LNCAP (cell line): ENCODE results near the gene ARHGAP15.

Experiments
- TF ChIP-seq, protein P1 (sequence below): fragments of 450-650 bp; IDR thresholded peaks from 2 replicates; pipeline ENCODE4 v1.5.1; 2017; ENCODE audit warnings: mild to moderate bottlenecking

ARHGAP15 gene

DNA sequence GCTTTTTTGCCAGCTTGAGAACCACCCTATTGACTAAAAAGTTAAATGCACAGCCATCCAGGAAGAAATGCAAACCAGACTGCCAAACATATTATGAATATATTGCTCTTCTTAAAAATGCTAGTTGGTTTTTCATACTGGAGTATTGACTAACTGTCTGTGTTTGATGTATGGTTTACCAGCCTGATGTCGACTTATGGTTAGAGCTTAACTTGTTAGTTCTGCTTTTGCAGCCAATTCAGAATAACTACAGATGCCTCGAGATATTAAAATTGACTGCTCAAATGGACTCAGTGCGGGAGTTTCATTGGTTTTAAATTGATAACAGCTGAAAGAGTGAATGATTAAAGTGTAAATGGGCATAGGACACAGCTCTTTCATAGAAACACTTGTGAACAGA is 369.8 kb downstream of the ARHGAP15 start:
- TF ChIP-seq, protein P1, sequence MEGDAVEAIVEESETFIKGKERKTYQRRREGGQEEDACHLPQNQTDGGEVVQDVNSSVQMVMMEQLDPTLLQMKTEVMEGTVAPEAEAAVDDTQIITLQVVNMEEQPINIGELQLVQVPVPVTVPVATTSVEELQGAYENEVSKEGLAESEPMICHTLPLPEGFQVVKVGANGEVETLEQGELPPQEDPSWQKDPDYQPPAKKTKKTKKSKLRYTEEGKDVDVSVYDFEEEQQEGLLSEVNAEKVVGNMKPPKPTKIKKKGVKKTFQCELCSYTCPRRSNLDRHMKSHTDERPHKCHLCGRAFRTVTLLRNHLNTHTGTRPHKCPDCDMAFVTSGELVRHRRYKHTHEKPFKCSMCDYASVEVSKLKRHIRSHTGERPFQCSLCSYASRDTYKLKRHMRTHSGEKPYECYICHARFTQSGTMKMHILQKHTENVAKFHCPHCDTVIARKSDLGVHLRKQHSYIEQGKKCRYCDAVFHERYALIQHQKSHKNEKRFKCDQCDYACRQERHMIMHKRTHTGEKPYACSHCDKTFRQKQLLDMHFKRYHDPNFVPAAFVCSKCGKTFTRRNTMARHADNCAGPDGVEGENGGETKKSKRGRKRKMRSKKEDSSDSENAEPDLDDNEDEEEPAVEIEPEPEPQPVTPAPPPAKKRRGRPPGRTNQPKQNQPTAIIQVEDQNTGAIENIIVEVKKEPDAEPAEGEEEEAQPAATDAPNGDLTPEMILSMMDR: no peak

DNA sequence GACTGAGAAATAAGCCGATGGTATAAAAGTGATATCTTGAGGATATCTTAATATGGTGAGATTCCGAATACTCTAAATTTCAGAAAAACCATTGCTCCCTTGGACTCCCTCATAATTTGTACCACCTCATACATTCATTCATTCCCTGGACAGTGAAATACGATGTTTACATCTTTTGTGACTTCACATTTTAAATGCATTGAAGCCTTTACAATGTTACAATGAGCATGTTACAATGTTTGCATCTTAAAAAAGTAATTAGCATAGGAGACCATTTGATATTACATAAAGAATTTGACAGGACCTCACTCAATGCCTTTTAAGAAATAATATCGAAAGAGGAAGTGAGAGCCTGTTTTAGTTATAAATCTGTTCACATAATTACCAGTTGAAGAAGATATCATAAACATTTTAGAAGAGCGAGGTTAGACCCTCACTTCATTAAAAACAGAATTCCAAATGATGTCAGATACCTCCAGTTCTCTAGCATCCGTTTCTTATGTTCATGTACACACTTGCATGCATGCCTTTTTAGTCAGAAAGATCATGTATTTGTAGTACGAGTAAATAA is 372.0 kb downstream of the ARHGAP15 start:
- TF ChIP-seq, protein P1: no peak

DNA sequence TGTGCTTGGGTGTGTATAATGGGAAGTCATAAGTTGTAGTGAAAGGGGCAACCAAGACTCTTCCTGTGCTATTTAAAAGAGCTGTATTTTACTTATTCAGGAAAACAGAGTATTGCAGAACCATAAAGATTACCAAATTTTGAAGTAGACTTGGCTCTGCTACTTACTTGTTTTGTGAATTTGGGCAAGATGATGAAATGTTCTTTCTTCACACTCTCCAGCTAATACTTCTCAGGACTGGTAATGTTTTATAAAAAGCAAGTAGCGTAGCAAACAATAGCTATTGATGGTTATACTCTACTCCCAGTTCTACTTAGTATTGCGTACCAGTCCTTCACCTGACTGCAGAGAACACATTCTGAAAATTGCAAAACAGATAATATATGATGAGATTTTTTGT is 374.1 kb downstream of the ARHGAP15 start:
- TF ChIP-seq, protein P1: no peak

DNA sequence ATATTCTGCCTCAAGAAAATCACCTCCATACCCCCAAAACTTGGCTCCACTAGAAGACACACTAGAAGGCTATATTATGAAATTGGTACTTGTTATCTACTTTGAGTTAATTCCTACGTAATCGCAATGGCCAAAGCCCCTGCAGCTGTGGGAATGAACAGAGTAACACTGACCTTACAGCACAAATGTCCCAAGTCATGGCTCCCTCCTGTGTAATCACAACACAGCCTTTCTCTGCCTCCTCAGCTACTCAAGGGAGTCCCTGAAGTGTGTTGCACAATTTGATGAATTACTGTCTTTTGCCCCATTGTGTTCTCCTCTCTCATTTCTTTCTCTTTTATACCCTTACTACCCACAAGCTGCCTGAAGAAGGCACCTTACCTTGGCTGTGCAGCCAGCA is 375.2 kb downstream of the ARHGAP15 start:
- TF ChIP-seq, protein P1: no peak

DNA sequence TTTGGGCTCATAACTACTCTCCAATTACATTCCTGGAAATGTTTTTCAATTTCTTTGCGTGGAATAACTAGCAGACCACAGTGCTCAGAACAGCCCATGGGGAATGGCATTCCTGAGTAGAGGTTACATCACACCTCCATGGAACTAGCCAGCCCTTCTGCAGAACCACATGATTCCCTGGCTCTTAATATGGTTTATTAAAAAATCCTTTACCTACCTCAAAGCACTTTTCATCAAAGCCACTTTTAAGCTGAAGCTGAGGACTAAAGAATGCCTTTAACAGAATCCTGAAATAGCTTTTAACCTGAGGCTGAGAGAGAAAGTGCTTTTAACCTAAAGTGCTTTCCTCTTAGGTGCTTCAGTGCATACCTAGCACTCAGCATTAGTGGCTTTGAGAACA is 376.3 kb downstream of the ARHGAP15 start:
- TF ChIP-seq, protein P1: no peak

DNA sequence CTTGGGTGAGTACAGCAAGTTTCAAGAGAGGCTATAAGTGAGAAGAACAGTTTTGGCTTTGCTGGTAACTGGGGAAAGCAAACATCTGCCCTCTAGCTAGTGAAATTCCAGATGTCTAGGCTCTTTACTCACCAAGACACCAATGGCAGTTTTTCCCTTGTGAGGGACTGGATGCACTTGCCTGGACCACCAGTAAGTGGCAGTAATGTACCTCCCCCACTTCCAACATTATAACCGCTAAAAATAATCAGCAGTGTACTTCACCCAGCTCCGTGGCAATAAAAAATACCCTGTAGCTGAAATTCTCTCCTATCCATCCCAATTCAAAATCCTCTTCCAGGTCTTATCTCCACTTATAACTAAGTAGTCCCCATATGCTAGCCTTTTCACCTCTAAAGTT is 383.9 kb downstream of the ARHGAP15 start:
- TF ChIP-seq, protein P1: peak; percentile 51; the same call in 1 of the 2 replicates

DNA sequence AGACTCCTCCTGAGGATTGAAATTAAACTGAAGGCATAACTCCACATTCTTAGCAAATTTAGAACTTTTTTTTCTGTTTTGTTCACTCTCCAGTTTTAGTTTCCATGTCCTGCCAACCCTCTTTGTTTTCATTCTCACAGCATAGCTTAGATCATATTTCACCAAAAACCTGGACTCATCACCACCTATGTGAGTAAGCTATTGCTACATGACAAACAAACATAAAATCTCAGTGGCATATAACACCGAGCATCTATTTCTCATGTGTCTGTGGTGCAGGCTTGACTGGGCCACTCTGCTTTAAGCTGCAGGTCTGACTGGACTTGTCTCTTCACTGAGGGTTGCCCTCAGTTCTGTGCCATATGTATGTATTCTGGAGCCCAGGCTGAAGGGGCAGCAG is 385.2 kb downstream of the ARHGAP15 start:
- TF ChIP-seq, protein P1: no peak

DNA sequence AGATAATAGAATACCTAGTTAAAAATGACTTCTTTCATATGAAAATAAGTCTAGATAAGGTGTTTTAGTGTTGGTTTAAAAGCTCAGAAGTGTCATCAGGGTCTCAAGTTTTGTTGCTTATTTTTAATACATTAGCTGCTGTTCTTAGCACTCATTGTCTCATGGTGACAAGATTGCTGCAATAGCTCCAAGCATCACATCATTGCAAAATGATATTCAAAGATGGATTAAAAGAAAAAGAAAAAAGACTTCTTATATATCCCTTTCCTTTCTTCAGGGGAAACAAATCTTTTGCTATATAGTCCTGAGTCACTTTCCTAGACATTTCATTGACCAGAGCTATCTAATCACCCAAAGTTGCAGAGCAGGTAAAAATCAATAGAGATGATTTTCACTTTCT is 386.1 kb downstream of the ARHGAP15 start:
- TF ChIP-seq, protein P1: no peak
